HFFc6 (cell line): ENCODE measurements around the gene PPP6R3. TPM values are rescaled to one million over a fixed set of nuclear protein-coding genes. Genes with fewer than 3 reads are reported as not detected.
"Not testable (repeated sequence)": the region's sequence is repeated elsewhere in the genome, so short reads cannot be mapped to it uniquely, and the experiment has no call there.

Experiments used
- DNase-seq: peaks from one replicate; pipeline ENCODE4 v3.0.0-alpha.2; 2018
- H3K27ac Mint-ChIP-seq: 2 replicates; pipeline ENCODE4 v1.8.0; 2020; ENCODE audit warnings: mild to moderate bottlenecking, mixed read lengths
- H3K27me3 Mint-ChIP-seq: 2 replicates; pipeline ENCODE4 v1.8.0; 2021; ENCODE audit warnings: mild to moderate bottlenecking, moderate library complexity, mixed read lengths; ENCODE audit not compliant: insufficient read depth
- H3K36me3 Mint-ChIP-seq: 2 replicates; pipeline ENCODE4 v1.8.0; 2021; ENCODE audit warnings: low read depth, mixed read lengths
- H3K4me1 Mint-ChIP-seq: 2 replicates; pipeline ENCODE4 v1.8.0; 2020; ENCODE audit warnings: low read depth, mixed read lengths
- H3K4me3 Mint-ChIP-seq: 2 replicates; pipeline ENCODE4 v1.8.0; 2020; ENCODE audit warnings: mild to moderate bottlenecking, moderate library complexity, mixed read lengths
- H3K9me3 Mint-ChIP-seq: 2 replicates; pipeline ENCODE4 v1.8.0; 2020; ENCODE audit warnings: mild to moderate bottlenecking, mixed read lengths
- total RNA-seq, 6 experiments: library from RNA; stranded (reverse); fragmentation: NEBNext Ultra II Directional; extraction: Animal tissue kit (Norgen Biotek cat#: 25700); gene quantifications; 2 replicates in 1 of 6; 3 replicates in 5 of 6; pipeline ENCODE4 v1.2.3, GENCODE V29; 2021
- TF ChIP-seq, protein P1 (sequence below): fragments of 200-600 bp; sonication (generic); IDR thresholded peaks from 2 replicates; pipeline ENCODE4 v1.5.0; 2021; ENCODE audit warnings: antibody characterized with exemption, mild to moderate bottlenecking

The PPP6R3 gene
- total RNA-seq, 6 experiments from 2014 or later: 62.5 to 72.0 (median 67.8) TPM

- H3K9me3 Mint-ChIP-seq: no peaks in the 10 kb centered on the region
- peak; percentile 56 for DNase-seq
- peaks cover 1% of the 10 kb centered on the region; the same call in 1 of the 2 replicates for H3K27me3 Mint-ChIP-seq
- TF ChIP-seq, protein P1, sequence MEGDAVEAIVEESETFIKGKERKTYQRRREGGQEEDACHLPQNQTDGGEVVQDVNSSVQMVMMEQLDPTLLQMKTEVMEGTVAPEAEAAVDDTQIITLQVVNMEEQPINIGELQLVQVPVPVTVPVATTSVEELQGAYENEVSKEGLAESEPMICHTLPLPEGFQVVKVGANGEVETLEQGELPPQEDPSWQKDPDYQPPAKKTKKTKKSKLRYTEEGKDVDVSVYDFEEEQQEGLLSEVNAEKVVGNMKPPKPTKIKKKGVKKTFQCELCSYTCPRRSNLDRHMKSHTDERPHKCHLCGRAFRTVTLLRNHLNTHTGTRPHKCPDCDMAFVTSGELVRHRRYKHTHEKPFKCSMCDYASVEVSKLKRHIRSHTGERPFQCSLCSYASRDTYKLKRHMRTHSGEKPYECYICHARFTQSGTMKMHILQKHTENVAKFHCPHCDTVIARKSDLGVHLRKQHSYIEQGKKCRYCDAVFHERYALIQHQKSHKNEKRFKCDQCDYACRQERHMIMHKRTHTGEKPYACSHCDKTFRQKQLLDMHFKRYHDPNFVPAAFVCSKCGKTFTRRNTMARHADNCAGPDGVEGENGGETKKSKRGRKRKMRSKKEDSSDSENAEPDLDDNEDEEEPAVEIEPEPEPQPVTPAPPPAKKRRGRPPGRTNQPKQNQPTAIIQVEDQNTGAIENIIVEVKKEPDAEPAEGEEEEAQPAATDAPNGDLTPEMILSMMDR: peak; percentile 98
- no peaks in the 10 kb centered on the region for H3K4me1 Mint-ChIP-seq
- no peaks in the 10 kb centered on the region for H3K36me3 Mint-ChIP-seq
- no peak overlapping the region for H3K4me3 Mint-ChIP-seq
- no peak overlapping the region for H3K27ac Mint-ChIP-seq
These were observed 13.3 kb upstream of the PPP6R3 start for GRCh38 chr11:68447015-68447801.

GRCh38 chr11:68447914-68448313 lies 12.6 kb upstream of the PPP6R3 start:
- not testable (repeated sequence) for DNase-seq, H3K4me3 Mint-ChIP-seq, H3K27ac Mint-ChIP-seq, H3K9me3 Mint-ChIP-seq, H3K4me1 Mint-ChIP-seq, H3K27me3 Mint-ChIP-seq, H3K36me3 Mint-ChIP-seq

GRCh38 chr11:68448604-68449011 lies 11.9 kb upstream of the PPP6R3 start:
- DNase-seq: no peak
- no peaks in the 10 kb centered on the region for H3K36me3 Mint-ChIP-seq
- H3K27me3 Mint-ChIP-seq: peaks cover 8% of the 10 kb centered on the region
- no peak overlapping the region for H3K4me3 Mint-ChIP-seq
- TF ChIP-seq, protein P1: no peak
- H3K27ac Mint-ChIP-seq: no peak overlapping the region
- no peaks in the 10 kb centered on the region for H3K4me1 Mint-ChIP-seq
- H3K9me3 Mint-ChIP-seq: no peaks in the 10 kb centered on the region

DNA sequence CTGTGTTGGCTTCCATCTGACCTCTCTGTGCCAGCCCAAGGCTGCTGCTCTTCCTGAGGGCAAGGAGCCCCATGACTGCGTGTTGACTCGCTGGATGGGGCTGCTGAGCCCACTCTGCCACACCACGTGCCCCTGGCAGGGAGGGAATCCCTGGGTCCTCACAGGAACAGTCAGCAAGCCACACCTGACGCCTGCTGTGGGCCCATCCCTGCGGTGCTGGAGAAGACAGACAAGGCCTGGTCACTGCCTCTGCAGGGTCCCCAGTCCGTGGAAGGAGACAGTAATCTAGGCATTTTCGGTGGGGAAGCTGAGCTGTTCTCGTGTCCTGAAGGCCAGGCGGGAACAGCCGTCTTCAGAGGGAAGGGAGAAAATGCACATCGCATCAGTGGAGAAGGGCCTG lies 10.6 kb upstream of the PPP6R3 start:
- TF ChIP-seq, protein P1: no peak
- Mint-ChIP-seq H3K4me1 (no peaks in the 10 kb centered on the region), H3K27me3 (peaks cover 8% of the 10 kb centered on the region), H3K4me3 (no peak overlapping the region), H3K36me3 (no peaks in the 10 kb centered on the region), H3K27ac (no peak overlapping the region), H3K9me3 (no peaks in the 10 kb centered on the region)
- DNase-seq: no peak

DNA sequence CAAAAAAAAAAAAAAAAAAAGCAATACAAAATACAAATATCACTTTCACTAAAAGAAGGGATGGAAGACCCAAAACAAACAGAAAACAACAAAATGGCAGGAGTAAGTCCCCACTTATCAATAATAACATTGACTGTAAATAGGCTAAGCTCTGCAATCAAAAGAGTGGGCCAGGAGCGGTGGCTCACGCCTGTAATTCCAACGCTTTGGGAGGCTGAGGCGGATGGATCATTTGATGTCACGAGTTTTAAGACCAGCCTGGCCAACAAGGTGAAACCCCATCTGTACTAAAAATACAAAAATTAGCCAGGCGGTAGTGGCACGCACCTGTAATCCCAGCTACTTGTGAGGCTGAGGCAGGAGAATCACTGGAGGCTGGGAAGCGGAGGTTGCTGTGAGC lies 9.8 kb upstream of the PPP6R3 start:
- H3K4me1 Mint-ChIP-seq: no peaks in the 10 kb centered on the region
- no peak for DNase-seq
- H3K27me3 Mint-ChIP-seq: peaks cover 8% of the 10 kb centered on the region
- TF ChIP-seq, protein P1: no peak
- no peaks in the 10 kb centered on the region for H3K36me3 Mint-ChIP-seq
- H3K9me3 Mint-ChIP-seq: no peaks in the 10 kb centered on the region
- H3K4me3 Mint-ChIP-seq: no peak overlapping the region
- no peak overlapping the region for H3K27ac Mint-ChIP-seq

DNA sequence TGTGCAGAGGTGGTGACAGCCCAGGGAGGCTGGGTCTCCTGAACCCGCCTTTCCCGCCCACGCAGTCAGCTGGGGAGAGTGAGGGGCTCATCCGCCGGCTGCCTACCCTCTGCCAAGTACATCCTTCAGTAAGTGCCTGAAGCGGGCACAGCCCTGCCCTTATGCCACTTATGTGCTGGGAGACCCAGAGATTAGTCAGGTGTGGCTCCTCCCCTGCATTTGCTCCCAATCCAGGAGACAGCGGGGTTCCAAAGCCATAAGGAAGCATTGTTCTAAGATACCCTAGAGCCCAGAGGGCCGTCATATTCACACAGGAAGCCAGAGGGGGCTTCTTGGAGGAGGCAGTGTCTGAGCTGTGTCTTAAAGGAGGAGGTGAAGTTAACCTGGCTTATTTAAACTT lies 5.8 kb upstream of the PPP6R3 start:
- Mint-ChIP-seq H3K9me3 (no peaks in the 10 kb centered on the region), H3K4me1 (no peaks in the 10 kb centered on the region), H3K4me3 (no peak overlapping the region), H3K27me3 (peaks cover 7% of the 10 kb centered on the region; the same call in 1 of the 2 replicates), H3K36me3 (no peaks in the 10 kb centered on the region), H3K27ac (no peak overlapping the region)
- TF ChIP-seq, protein P1: no peak
- DNase-seq: no peak
